PC-9 (cell line): ENCODE measurements around the gene SPRED1. TPM values are rescaled to one million over a fixed set of nuclear protein-coding genes. Genes with fewer than 3 reads are reported as not detected.

ENCODE experiments used
- BruUV-seq: library from RNA; stranded (reverse); fragments of 400-500 nt; replicated peaks from 2 replicates; lab custom pipeline; 2021; lab: Mats Ljungman, UMichigan
- CTCF ChIA-PET: fragments of 300-600 bp; sonication (Branson Sonifier 250); formaldehyde crosslinking; loops from one replicate; lab custom pipeline; 2022; ENCODE audit warnings: antibody characterized with exemption; lab: Charles Lee
- POLR2A ChIA-PET: fragments of 300-600 bp; sonication (Branson Sonifier 250); formaldehyde crosslinking; loops from one replicate; lab custom pipeline; 2022; ENCODE audit warnings: antibody characterized with exemption; ENCODE audit not compliant: unreplicated experiment; lab: Charles Lee
- DNase-seq, 2 experiments: peaks; one replicate each; pipeline versions ENCODE4 v3.0.0 to v3.0.0-alpha.2; 2015 to 2022; ENCODE audit warnings: mixed read lengths in 1 of 2
- H2AFZ ChIP-seq: fragments of 200-600 bp; sonication (generic); 2 replicates; pipeline ENCODE4 v1.8.1; 2017; ENCODE audit warnings: antibody characterized with exemption
- H3F3A ChIP-seq: fragments of 200-600 bp; sonication (generic); 2 replicates; pipeline ENCODE4 v1.8.1; 2017; ENCODE audit warnings: antibody characterized with exemption, mild to moderate bottlenecking, low read depth; ENCODE audit not compliant: insufficient read depth
- H3K27ac ChIP-seq: fragments of 200-600 bp; sonication (generic); 2 replicates; pipeline ENCODE4 v1.6.1; 2016; ENCODE audit warnings: mixed run types
- H3K27me3 ChIP-seq: fragments of 200-600 bp; sonication (generic); 2 replicates; pipeline ENCODE4 v1.6.1; 2016; ENCODE audit warnings: low read depth, mixed run types; ENCODE audit not compliant: insufficient read depth
- H3K36me3 ChIP-seq: fragments of 200-600 bp; sonication (generic); 2 replicates; pipeline ENCODE4 v1.6.1; 2016; ENCODE audit warnings: low read depth, mixed run types
- H3K4me1 ChIP-seq: fragments of 200-600 bp; sonication (generic); replicated peaks from 2 replicates; pipeline ENCODE4 v1.6.1; 2016; ENCODE audit warnings: mixed run types; ENCODE audit not compliant: insufficient read depth
- H3K4me2 ChIP-seq: fragments of 200-600 bp; sonication (generic); 2 replicates; pipeline ENCODE4 v1.6.1; 2017; ENCODE audit warnings: mixed run types
- H3K4me3 ChIP-seq: fragments of 200-600 bp; sonication (generic); 2 replicates; pipeline ENCODE4 v1.6.1; 2016; ENCODE audit warnings: mixed run types
- H3K79me2 ChIP-seq: fragments of 200-600 bp; sonication (generic); 2 replicates; pipeline ENCODE4 v1.6.1; 2017; ENCODE audit warnings: low read depth, mixed run types
- H3K9me2 ChIP-seq: fragments of 200-600 bp; sonication (generic); 2 replicates; pipeline ENCODE4 v1.8.1; 2017; ENCODE audit warnings: mild to moderate bottlenecking; ENCODE audit not compliant: insufficient read depth
- H3K9me3 ChIP-seq: fragments of 200-600 bp; sonication (generic); 2 replicates; pipeline ENCODE4 v1.8.1; 2016; ENCODE audit warnings: low read depth; ENCODE audit not compliant: insufficient read depth
- H4K20me1 ChIP-seq: fragments of 200-600 bp; sonication (generic); 2 replicates; pipeline ENCODE4 v1.8.1; 2017; ENCODE audit not compliant: insufficient read depth
- EZH2 ChIP-seq: fragments of 200-600 bp; sonication (generic); IDR thresholded peaks from 2 replicates; pipeline ENCODE4 v1.8.0; 2017; ENCODE audit warnings: antibody characterized with exemption, low read depth
- intact Hi-C: fragments of 100-400 bp; cut with micrococcal nuclease; formaldehyde crosslinking; loops from one replicate; pipeline ENCODE4 v1.10.0; 2022; ENCODE audit not compliant: unreplicated experiment
- total RNA-seq: library from RNA; stranded (reverse); gene quantifications from 2 replicates; pipeline ENCODE4 v1.2.3, GENCODE V29; 2021
- TF ChIP-seq, protein P1 (sequence below): fragments of 200-600 bp; sonication (generic); conservative IDR thresholded peaks from 2 replicates; pipeline ENCODE4 v1.6.1; 2017; ENCODE audit warnings: mixed run types, antibody characterized with exemption, mild to moderate bottlenecking, moderate library complexity

The SPRED1 gene
- total RNA-seq, 1 experiment from 2014 or later = 16.5 TPM

DNA sequence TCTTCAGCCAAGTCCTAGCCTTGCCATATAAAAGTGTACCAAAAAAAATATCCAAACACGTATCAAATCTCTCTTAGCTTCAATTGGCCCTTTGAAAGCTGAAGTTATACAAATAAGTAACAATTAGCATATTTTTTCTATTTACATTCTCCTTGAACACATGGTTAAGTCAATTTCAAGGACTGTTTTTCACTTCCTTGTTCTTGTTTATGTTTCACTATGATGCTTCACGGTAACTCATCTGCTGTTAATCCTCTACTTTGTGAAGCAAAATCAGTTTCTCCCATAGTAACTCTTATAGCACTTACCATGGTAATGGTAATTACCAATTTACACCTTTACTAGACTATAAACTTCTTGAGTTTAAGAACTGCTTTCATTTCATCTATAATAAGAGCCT lies 10.6 kb upstream of the SPRED1 start:
- ChIA-PET POLR2A (no interaction called here), CTCF (no interaction called here)
- H3F3A ChIP-seq = no peaks in the 10 kb centered on the region
- intact Hi-C loops = no loop called here
- no peak overlapping the region for H3K4me3 ChIP-seq
- no peaks in the 10 kb centered on the region for H3K36me3 ChIP-seq
- H3K9me3 ChIP-seq = no peaks in the 10 kb centered on the region; the same call in 1 of the 2 replicates
- H3K4me1 ChIP-seq = no peaks in the 10 kb centered on the region
- no peaks in the 10 kb centered on the region for H3K79me2 ChIP-seq
- H3K27ac ChIP-seq = no peak overlapping the region
- H3K9me2 ChIP-seq = no peaks in the 10 kb centered on the region
- no peaks in the 10 kb centered on the region for H3K27me3 ChIP-seq
- H2AFZ ChIP-seq = no peak overlapping the region
- no peak for DNase-seq
- BruUV-seq = no TSS peak
- TF ChIP-seq EZH2 = no peak
- TF ChIP-seq, protein P1, sequence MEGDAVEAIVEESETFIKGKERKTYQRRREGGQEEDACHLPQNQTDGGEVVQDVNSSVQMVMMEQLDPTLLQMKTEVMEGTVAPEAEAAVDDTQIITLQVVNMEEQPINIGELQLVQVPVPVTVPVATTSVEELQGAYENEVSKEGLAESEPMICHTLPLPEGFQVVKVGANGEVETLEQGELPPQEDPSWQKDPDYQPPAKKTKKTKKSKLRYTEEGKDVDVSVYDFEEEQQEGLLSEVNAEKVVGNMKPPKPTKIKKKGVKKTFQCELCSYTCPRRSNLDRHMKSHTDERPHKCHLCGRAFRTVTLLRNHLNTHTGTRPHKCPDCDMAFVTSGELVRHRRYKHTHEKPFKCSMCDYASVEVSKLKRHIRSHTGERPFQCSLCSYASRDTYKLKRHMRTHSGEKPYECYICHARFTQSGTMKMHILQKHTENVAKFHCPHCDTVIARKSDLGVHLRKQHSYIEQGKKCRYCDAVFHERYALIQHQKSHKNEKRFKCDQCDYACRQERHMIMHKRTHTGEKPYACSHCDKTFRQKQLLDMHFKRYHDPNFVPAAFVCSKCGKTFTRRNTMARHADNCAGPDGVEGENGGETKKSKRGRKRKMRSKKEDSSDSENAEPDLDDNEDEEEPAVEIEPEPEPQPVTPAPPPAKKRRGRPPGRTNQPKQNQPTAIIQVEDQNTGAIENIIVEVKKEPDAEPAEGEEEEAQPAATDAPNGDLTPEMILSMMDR = no peak
- no peak overlapping the region for H3K4me2 ChIP-seq
- no peaks in the 10 kb centered on the region for H4K20me1 ChIP-seq

DNA sequence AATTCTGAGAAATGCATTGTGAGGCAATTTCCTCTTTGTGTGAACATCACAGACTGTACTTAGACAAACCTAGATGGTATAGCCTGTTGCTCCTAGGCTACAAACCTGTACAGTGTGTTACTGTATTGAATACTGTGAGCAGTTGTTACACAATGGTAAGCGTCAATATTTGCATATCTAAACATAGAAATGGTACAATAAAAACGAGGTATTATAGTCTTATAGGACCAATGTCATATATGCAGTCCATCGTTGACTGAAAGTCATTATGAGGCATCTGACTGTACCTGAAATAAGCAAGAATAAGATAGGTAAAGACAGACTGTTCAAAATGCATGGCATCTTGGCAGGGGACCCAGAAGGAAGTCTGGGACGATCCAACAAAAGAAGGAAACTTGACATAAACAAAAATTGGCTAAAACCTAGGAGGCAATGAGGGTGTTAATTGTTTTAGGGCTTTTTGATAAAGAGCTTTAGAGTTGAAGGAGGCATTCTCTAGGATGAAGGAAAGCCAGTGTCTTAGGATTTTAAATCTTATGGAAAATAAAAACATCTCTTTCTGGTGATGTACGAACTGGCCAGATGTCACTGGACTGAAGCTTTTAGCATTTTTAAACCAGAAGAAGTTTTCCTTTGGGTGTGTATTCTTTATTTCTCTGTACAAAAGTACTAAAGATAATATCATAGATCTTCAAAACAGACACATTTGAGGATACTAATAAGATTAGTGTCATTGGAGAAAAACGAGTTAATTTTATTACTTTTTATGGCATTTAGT lies 9.2 kb upstream of the SPRED1 start:
- intact Hi-C loops = no loop called here
- Histone ChIP-seq H3K4me2 (no peak overlapping the region), H3F3A (no peaks in the 10 kb centered on the region), H3K27ac (no peak overlapping the region), H3K4me1 (no peaks in the 10 kb centered on the region), H3K9me2 (no peaks in the 10 kb centered on the region), H3K4me3 (no peak overlapping the region), H3K27me3 (no peaks in the 10 kb centered on the region), H4K20me1 (no peaks in the 10 kb centered on the region), H3K9me3 (no peaks in the 10 kb centered on the region; the same call in 1 of the 2 replicates), H2AFZ (no peak overlapping the region), H3K79me2 (no peaks in the 10 kb centered on the region), H3K36me3 (no peaks in the 10 kb centered on the region)
- ChIA-PET POLR2A (no interaction called here), CTCF (no interaction called here)
- TF ChIP-seq, protein P1 = no peak
- no peak for TF ChIP-seq EZH2
- no peak for DNase-seq
- BruUV-seq = no TSS peak

DNA sequence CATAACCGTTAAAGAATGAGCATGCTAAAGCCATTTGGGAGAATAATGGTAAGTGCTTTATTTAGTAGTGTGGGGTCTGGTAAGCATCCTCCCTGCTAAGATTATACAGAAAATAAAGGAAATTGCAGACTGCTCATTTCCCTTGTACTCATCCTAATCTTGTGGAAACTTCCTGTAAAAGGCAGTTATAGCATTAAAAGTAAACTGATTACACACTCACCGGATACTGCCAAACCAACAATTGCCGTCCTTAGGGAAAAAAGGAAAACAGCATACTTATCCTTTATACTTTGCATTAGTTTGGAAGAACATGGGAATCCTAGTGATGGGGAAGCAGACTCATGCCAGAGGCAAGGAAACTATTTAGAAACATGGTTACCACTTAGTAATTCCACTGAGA lies 5.3 kb upstream of the SPRED1 start:
- ChIA-PET POLR2A (no interaction called here), CTCF (no interaction called here)
- Histone ChIP-seq H3K27me3 (no peaks in the 10 kb centered on the region), H3K4me1 (peaks cover 8% of the 10 kb centered on the region), H2AFZ (no peak overlapping the region), H3K27ac (no peak overlapping the region), H3K9me2 (no peaks in the 10 kb centered on the region), H3K4me2 (no peak overlapping the region), H3K36me3 (no peaks in the 10 kb centered on the region), H4K20me1 (no peaks in the 10 kb centered on the region), H3K4me3 (no peak overlapping the region), H3K9me3 (no peaks in the 10 kb centered on the region), H3F3A (peaks cover 11% of the 10 kb centered on the region; the same call in 1 of the 2 replicates), H3K79me2 (no peaks in the 10 kb centered on the region)
- intact Hi-C loops = no loop called here
- TF ChIP-seq, protein P1 = no peak
- TF ChIP-seq EZH2 = no peak
- DNase-seq = no peak
- no TSS peak for BruUV-seq
